ENCODE measurements around the gene CYP4V2. TPM values are rescaled to one million over a fixed set of nuclear protein-coding genes. Genes with fewer than 3 reads are reported as not detected.
A peak's percentile ranks its signal among the peaks of the same experiment; 100 is the strongest.

CYP4V2 gene
- total and polyA plus RNA-seq, 8 donors, result 25.6 to 39.7 (median 34.1) TPM

DNA sequence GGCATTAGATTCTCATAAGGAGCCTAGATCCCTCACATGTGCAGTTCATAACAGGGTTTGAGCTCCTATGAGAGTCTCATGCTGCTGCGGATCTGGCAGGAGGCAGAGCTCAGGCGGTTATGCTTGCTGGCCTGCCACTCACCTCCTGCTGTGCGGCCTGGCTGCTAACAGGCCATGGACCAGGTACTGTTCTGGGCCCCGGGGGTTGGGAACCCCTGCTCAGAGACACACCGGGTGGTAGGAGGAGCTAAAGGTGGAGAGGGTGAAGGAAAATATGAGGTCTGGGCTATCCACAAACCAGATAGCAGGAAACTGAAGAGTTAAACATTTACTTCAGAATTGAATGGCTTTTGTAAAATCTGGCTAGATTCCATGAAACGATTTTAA is 68.7 kb downstream of the CYP4V2 start:
- peak; percentile 49 to 71 (median 58) for DNase-seq
- Histone ChIP-seq H3K36me3 (no peaks in the 10 kb centered on the region), H3K27me3 (no peaks in the 10 kb centered on the region), H3K27ac (peak overlapping the region; percentile 60 to 85 (median 83)), H3K9me3 (no peaks in the 10 kb centered on the region), H3K4me3 (no peak overlapping the region), H3K4me1 (peaks cover 16 to 29% (median 23%) of the 10 kb centered on the region in 3 donors)
- WGBS, 2 donors, result 23 to 29% methylated on average over 6 of the region's 6 CpGs
- intact Hi-C loops (cut with DNase I), result no loop called here
- no peak for FAIRE-seq
- TF ChIP-seq CTCF (IDR thresholded peaks at IDR 0.05), result no peak
- peak; percentile 53 to 68 (median 54) for ATAC-seq

Other genes with a start within 250 kb of the CYP4V2 start
- 10 to 100 TPM in 3 of 6 donors, 1 to 10 TPM in 3; 5.8 to 19.1 (median 9.3) TPM for gene TLR3, start 122.4 kb upstream of the CYP4V2 start, total RNA-seq
- 1 to 10 TPM in 1 of 2 donors, under 1 TPM in 1; 0.99 to 1.9 TPM for gene TLR3, start 122.4 kb upstream of the CYP4V2 start, polyA plus RNA-seq
- 10 to 100 TPM; 11.9 to 21.8 (median 20.6) TPM for gene FAM149A, start 86.9 kb upstream of the CYP4V2 start, total RNA-seq
- 10 to 100 TPM; 15.0 to 31.4 TPM for gene FAM149A, start 86.9 kb upstream of the CYP4V2 start, polyA plus RNA-seq
- 1 to 10 TPM in 5 of 6 donors, under 1 TPM in 1; 0.93 to 2.6 (median 1.6) TPM for gene KLKB1, start 35.9 kb downstream of the CYP4V2 start, total RNA-seq
- gene KLKB1, start 35.9 kb downstream of the CYP4V2 start, polyA plus RNA-seq, result 10 to 100 TPM; 10.7 to 26.5 TPM
- 10 to 100 TPM; 10.2 to 43.9 (median 25.2) TPM for gene F11, start 74.6 kb downstream of the CYP4V2 start, total RNA-seq
- 10 to 100 TPM; 44.4 to 65.3 TPM for gene F11, start 74.6 kb downstream of the CYP4V2 start, polyA plus RNA-seq